ENCODE results near the gene PSD2. TPM values are rescaled to one million over a fixed set of nuclear protein-coding genes. Genes with fewer than 3 reads are reported as not detected.

PSD2 gene
- polyA plus RNA-seq, 3 donors = not detected

- Histone ChIP-seq H3K79me2 (ENCODE audit: insufficient read depth, low read length) (no peaks in the 10 kb centered on the region), H3K27ac (ENCODE audit: low read depth in 1 of 2, low read length in 2 of 2) (no peak overlapping the region), H3K9me3 (replicated peaks in 1 of 2; ENCODE audit: control insufficient read depth in 1 of 2, insufficient read depth in 1 of 2, low read length in 2 of 2) (no peaks in the 10 kb centered on the region), H3K4me2 (replicated peaks; ENCODE audit: extremely low read depth, low read length, poor library complexity, severe bottlenecking) (no peak overlapping the region), H3K36me3 (replicated peaks in 1 of 2; ENCODE audit: control insufficient read depth in 1 of 2, insufficient read depth in 2 of 2, low read length in 2 of 2) (no peaks in the 10 kb centered on the region), H3K4me3 (replicated peaks in 1 of 3; ENCODE audit: low read depth in 2 of 3, low read length in 3 of 3) (no peak overlapping the region), H3K4me1 (ENCODE audit: control insufficient read depth in 1 of 2, insufficient read depth in 2 of 2, low read length in 2 of 2) (no peaks in the 10 kb centered on the region), H4K20me1 (ENCODE audit: insufficient read depth, low read length) (no peaks in the 10 kb centered on the region), H3K9ac (ENCODE audit: insufficient read depth, low read length, poor library complexity, severe bottlenecking) (no peak overlapping the region), H2AFZ (ENCODE audit: insufficient read depth, low read depth, low read length, poor library complexity, severe bottlenecking) (no peak overlapping the region), H3K27me3 (ENCODE audit: control insufficient read depth in 2 of 2, insufficient read depth in 2 of 2, low read length in 2 of 2) (no peaks in the 10 kb centered on the region)
- Mint-ChIP-seq H3K27me3 (ENCODE audit: low read depth in 3 of 3) (peaks cover 0 to 8% (median 4%) of the 10 kb centered on the region in 3 donors), H3K27ac (no peak overlapping the region), H3K4me1 (no peaks in the 10 kb centered on the region), H3K4me3 (no peak overlapping the region), H3K9me3 (no peaks in the 10 kb centered on the region), H3K36me3 (no peaks in the 10 kb centered on the region)
- no peak for DNase-seq
- no peak for TF ChIP-seq CTCF (IDR thresholded peaks at IDR 0.05)
- intact Hi-C loops (cut with micrococcal nuclease) = no loop called here
- WGBS (ENCODE audit: insufficient coverage) = 100% methylated on average over 1 of the region's 2 CpGs
Measured at GRCh38 chr5:139859013-139859412, 63.4 kb downstream of the PSD2 start.

- Mint-ChIP-seq H3K36me3 (no peaks in the 10 kb centered on the region), H3K9me3 (no peaks in the 10 kb centered on the region), H3K27ac (no peak overlapping the region), H3K27me3 (ENCODE audit: low read depth in 3 of 3) (peaks cover 3 to 13% (median 4%) of the 10 kb centered on the region in 3 donors), H3K4me1 (peaks cover 2% of the 10 kb centered on the region), H3K4me3 (no peak overlapping the region)
- H3K36me3 ChIP-seq (replicated peaks in 1 of 2; ENCODE audit: control insufficient read depth in 1 of 2, insufficient read depth in 2 of 2, low read length in 2 of 2) = no peaks in the 10 kb centered on the region
- TF ChIP-seq CTCF (IDR thresholded peaks at IDR 0.05) = no peak
- H3K9me3 ChIP-seq (replicated peaks in 1 of 2; ENCODE audit: control insufficient read depth in 1 of 2, insufficient read depth in 1 of 2, low read length in 2 of 2) = no peaks in the 10 kb centered on the region
- no peaks in the 10 kb centered on the region for H3K27me3 ChIP-seq (ENCODE audit: control insufficient read depth in 2 of 2, insufficient read depth in 2 of 2, low read length in 2 of 2)
- H2AFZ ChIP-seq (ENCODE audit: insufficient read depth, low read depth, low read length, poor library complexity, severe bottlenecking) = no peak overlapping the region
- H4K20me1 ChIP-seq (ENCODE audit: insufficient read depth, low read length) = no peaks in the 10 kb centered on the region
- DNase-seq = no peak
- no peak overlapping the region for H3K27ac ChIP-seq (ENCODE audit: low read depth in 1 of 2, low read length in 2 of 2)
- no peaks in the 10 kb centered on the region for H3K4me1 ChIP-seq (ENCODE audit: control insufficient read depth in 1 of 2, insufficient read depth in 2 of 2, low read length in 2 of 2)
- no peaks in the 10 kb centered on the region for H3K79me2 ChIP-seq (ENCODE audit: insufficient read depth, low read length)
- intact Hi-C loops (cut with micrococcal nuclease) = loop anchor here in 1 of 2 donors (5.0 kb wide), 1 partner anchor 69 kb away; no protein-coding TSS in a partner anchor
- H3K4me3 ChIP-seq (replicated peaks in 1 of 3; ENCODE audit: low read depth in 2 of 3, low read length in 3 of 3) = no peak overlapping the region
- WGBS (ENCODE audit: insufficient coverage) = 95% methylated on average over 13 of the region's 15 CpGs
- no peak overlapping the region for H3K9ac ChIP-seq (ENCODE audit: insufficient read depth, low read length, poor library complexity, severe bottlenecking)
- no peak overlapping the region for H3K4me2 ChIP-seq (replicated peaks; ENCODE audit: extremely low read depth, low read length, poor library complexity, severe bottlenecking)
Measured at GRCh38 chr5:139861021-139861888, 65.6 kb downstream of the PSD2 start.
